Measurements from ENCODE around the gene AGAP2.

AGAP2 gene

GRCh38 chr12:57708296-57708695 is 30.2 kb downstream of the AGAP2 start:
- Histone ChIP-seq H3K4me2 (ENCODE audit: low read length) (no peak overlapping the region), H4K91ac (ENCODE audit: low read depth, low read length) (no peak overlapping the region), H3K4me1 (ENCODE audit: control insufficient read depth in 1 of 2, insufficient read depth in 2 of 2, low read length in 2 of 2) (no peaks in the 10 kb centered on the region), H2AFZ (ENCODE audit: insufficient read depth, low read length, poor library complexity) (no peak overlapping the region), H3K9ac (ENCODE audit: low read length) (no peak overlapping the region), H2BK120ac (ENCODE audit: insufficient read depth, low read length, poor library complexity) (no peak overlapping the region), H3K23ac (ENCODE audit: low read length) (no peak overlapping the region), H2BK12ac (ENCODE audit: low read length) (no peak overlapping the region), H3K27ac (ENCODE audit: low read depth, low read length) (no peak overlapping the region), H3K4ac (ENCODE audit: low read depth, low read length) (no peak overlapping the region), H3K27me3 (ENCODE audit: insufficient read depth, low read length) (no peaks in the 10 kb centered on the region), H4K12ac (ENCODE audit: low read depth, low read length) (no peak overlapping the region), H3K79me2 (ENCODE audit: control insufficient read depth, insufficient read depth, low read length, poor library complexity) (no peaks in the 10 kb centered on the region), H2BK5ac (ENCODE audit: low read depth, low read length, poor library complexity) (no peak overlapping the region), H3K18ac (ENCODE audit: low read length) (no peak overlapping the region), H2AK5ac (ENCODE audit: low read length) (no peak overlapping the region), H3K36me3 (ENCODE audit: control insufficient read depth in 1 of 2, insufficient read depth in 2 of 2, low read length in 2 of 2) (peaks cover 3 to 5% of the 10 kb centered on the region in 2 experiments), H3K9me3 (ENCODE audit: insufficient read depth, low read depth, low read length) (no peaks in the 10 kb centered on the region), H3K14ac (ENCODE audit: low read length) (no peak overlapping the region), H3K79me1 (ENCODE audit: low read length) (no peaks in the 10 kb centered on the region), H3K4me3 (ENCODE audit: low read depth, low read length) (no peak overlapping the region), H4K8ac (ENCODE audit: low read depth, low read length) (no peak overlapping the region)
- DNase-seq, result peak in 1 of 2 donors; percentile 39
- no CpG with 5 or more reads among the region's 2 CpGs for WGBS (ENCODE audit: extremely low coverage, insufficient coverage, insufficient read length)

- no peaks in the 10 kb centered on the region for H3K4me1 ChIP-seq (ENCODE audit: control insufficient read depth in 1 of 2, insufficient read depth in 2 of 2, low read length in 2 of 2)
- no CpG with 5 or more reads among the region's 3 CpGs for WGBS (ENCODE audit: extremely low coverage, insufficient coverage, insufficient read length)
Measured at GRCh38 chr12:57707250-57707649, 31.3 kb downstream of the AGAP2 start.

GRCh38 chr12:57700317-57700716 is 38.2 kb downstream of the AGAP2 start:
- Histone ChIP-seq H2BK120ac (ENCODE audit: insufficient read depth, low read length, poor library complexity) (no peak overlapping the region), H2AFZ (ENCODE audit: insufficient read depth, low read length, poor library complexity) (no peak overlapping the region), H3K79me2 (ENCODE audit: control insufficient read depth, insufficient read depth, low read length, poor library complexity) (no peaks in the 10 kb centered on the region), H2BK5ac (ENCODE audit: low read depth, low read length, poor library complexity) (no peak overlapping the region), H2AK5ac (ENCODE audit: low read length) (no peak overlapping the region), H4K91ac (ENCODE audit: low read depth, low read length) (no peak overlapping the region), H4K12ac (ENCODE audit: low read depth, low read length) (no peak overlapping the region), H3K79me1 (ENCODE audit: low read length) (no peaks in the 10 kb centered on the region), H3K18ac (ENCODE audit: low read length) (no peak overlapping the region), H3K4me1 (ENCODE audit: control insufficient read depth in 1 of 2, insufficient read depth in 2 of 2, low read length in 2 of 2) (no peaks in the 10 kb centered on the region), H3K4me2 (ENCODE audit: low read length) (no peak overlapping the region), H3K23ac (ENCODE audit: low read length) (peak overlapping the region; percentile 86), H3K9ac (ENCODE audit: low read length) (no peak overlapping the region), H2BK12ac (ENCODE audit: low read length) (no peak overlapping the region), H3K36me3 (ENCODE audit: control insufficient read depth in 1 of 2, insufficient read depth in 2 of 2, low read length in 2 of 2) (peaks cover 9 to 19% of the 10 kb centered on the region in 2 experiments), H3K27me3 (ENCODE audit: insufficient read depth, low read length) (no peaks in the 10 kb centered on the region), H3K4me3 (ENCODE audit: low read depth, low read length) (no peak overlapping the region), H3K4ac (ENCODE audit: low read depth, low read length) (no peak overlapping the region), H3K14ac (ENCODE audit: low read length) (no peak overlapping the region), H3K27ac (ENCODE audit: low read depth, low read length) (no peak overlapping the region), H4K8ac (ENCODE audit: low read depth, low read length) (no peak overlapping the region), H3K9me3 (ENCODE audit: insufficient read depth, low read depth, low read length) (no peaks in the 10 kb centered on the region)
- no peak for DNase-seq
- no CpG with 5 or more reads among the region's 2 CpGs for WGBS (ENCODE audit: extremely low coverage, insufficient coverage, insufficient read length)

More at GRCh38 chr12:57707250-57707649, 31.3 kb downstream of the AGAP2 start:
- Histone ChIP-seq H3K14ac (ENCODE audit: low read length) (no peak overlapping the region), H3K36me3 (ENCODE audit: control insufficient read depth in 1 of 2, insufficient read depth in 2 of 2, low read length in 2 of 2) (peaks cover 5 to 8% of the 10 kb centered on the region in 2 experiments), H2BK5ac (ENCODE audit: low read depth, low read length, poor library complexity) (no peak overlapping the region), H4K91ac (ENCODE audit: low read depth, low read length) (no peak overlapping the region), H3K9ac (ENCODE audit: low read length) (no peak overlapping the region), H3K23ac (ENCODE audit: low read length) (no peak overlapping the region), H3K79me1 (ENCODE audit: low read length) (no peaks in the 10 kb centered on the region), H3K4me3 (ENCODE audit: low read depth, low read length) (no peak overlapping the region), H3K27ac (ENCODE audit: low read depth, low read length) (no peak overlapping the region), H3K9me3 (ENCODE audit: insufficient read depth, low read depth, low read length) (no peaks in the 10 kb centered on the region), H4K12ac (ENCODE audit: low read depth, low read length) (no peak overlapping the region), H2BK120ac (ENCODE audit: insufficient read depth, low read length, poor library complexity) (no peak overlapping the region), H2AK5ac (ENCODE audit: low read length) (no peak overlapping the region), H3K4me2 (ENCODE audit: low read length) (no peak overlapping the region), H3K4ac (ENCODE audit: low read depth, low read length) (no peak overlapping the region), H3K27me3 (ENCODE audit: insufficient read depth, low read length) (no peaks in the 10 kb centered on the region), H2BK12ac (ENCODE audit: low read length) (no peak overlapping the region), H4K8ac (ENCODE audit: low read depth, low read length) (no peak overlapping the region), H3K79me2 (ENCODE audit: control insufficient read depth, insufficient read depth, low read length, poor library complexity) (no peaks in the 10 kb centered on the region), H3K18ac (ENCODE audit: low read length) (no peak overlapping the region), H2AFZ (ENCODE audit: insufficient read depth, low read length, poor library complexity) (no peak overlapping the region)
- DNase-seq, result no peak

DNA sequence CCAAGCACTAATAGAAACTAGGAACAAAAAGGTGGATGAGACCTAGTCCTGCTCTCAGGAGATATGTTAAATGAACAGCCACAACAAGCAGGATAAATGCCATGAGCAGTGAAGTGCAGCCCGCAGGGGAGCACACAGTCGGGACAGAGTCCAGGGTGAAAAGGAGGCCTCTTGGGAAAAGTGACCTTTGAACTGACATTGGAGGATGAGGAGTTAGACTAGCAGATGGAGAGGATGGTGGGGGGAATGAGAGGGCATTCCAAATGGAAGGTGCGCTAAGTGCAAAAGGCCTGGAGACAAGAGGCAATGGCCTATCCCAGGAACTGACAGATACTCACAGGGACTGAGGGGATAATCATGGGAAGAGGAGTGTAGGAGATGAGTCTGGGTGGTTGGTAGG is 40.1 kb downstream of the AGAP2 start:
- Histone ChIP-seq H3K14ac (ENCODE audit: low read length) (no peak overlapping the region), H3K9me3 (ENCODE audit: insufficient read depth, low read depth, low read length) (no peaks in the 10 kb centered on the region), H2AFZ (ENCODE audit: insufficient read depth, low read length, poor library complexity) (no peak overlapping the region), H3K36me3 (ENCODE audit: control insufficient read depth in 1 of 2, insufficient read depth in 2 of 2, low read length in 2 of 2) (peaks cover 9 to 19% of the 10 kb centered on the region in 2 experiments), H2BK5ac (ENCODE audit: low read depth, low read length, poor library complexity) (no peak overlapping the region), H2BK12ac (ENCODE audit: low read length) (no peak overlapping the region), H4K12ac (ENCODE audit: low read depth, low read length) (no peak overlapping the region), H2AK5ac (ENCODE audit: low read length) (no peak overlapping the region), H3K79me1 (ENCODE audit: low read length) (peaks cover 2% of the 10 kb centered on the region), H3K4me3 (ENCODE audit: low read depth, low read length) (no peak overlapping the region), H3K4me1 (ENCODE audit: control insufficient read depth in 1 of 2, insufficient read depth in 2 of 2, low read length in 2 of 2) (peaks cover 5 to 6% of the 10 kb centered on the region in 2 experiments), H3K9ac (ENCODE audit: low read length) (no peak overlapping the region), H2BK120ac (ENCODE audit: insufficient read depth, low read length, poor library complexity) (no peak overlapping the region), H4K91ac (ENCODE audit: low read depth, low read length) (no peak overlapping the region), H3K4me2 (ENCODE audit: low read length) (no peak overlapping the region), H3K79me2 (ENCODE audit: control insufficient read depth, insufficient read depth, low read length, poor library complexity) (peaks cover 2% of the 10 kb centered on the region), H3K27me3 (ENCODE audit: insufficient read depth, low read length) (no peaks in the 10 kb centered on the region), H3K23ac (ENCODE audit: low read length) (no peak overlapping the region), H3K18ac (ENCODE audit: low read length) (no peak overlapping the region), H3K27ac (ENCODE audit: low read depth, low read length) (no peak overlapping the region), H4K8ac (ENCODE audit: low read depth, low read length) (no peak overlapping the region), H3K4ac (ENCODE audit: low read depth, low read length) (no peak overlapping the region)
- DNase-seq, result no peak
- WGBS (ENCODE audit: extremely low coverage, insufficient coverage, insufficient read length), result no CpG with 5 or more reads among the region's 3 CpGs

Measured in trophoblast cell (in vitro differentiated cells and primary cell).